ENCODE measurements around the gene UBA5.

The UBA5 gene

GRCh38 chr3:132716372-132716771 is 56.2 kb downstream of the UBA5 start:
- no peak for DNase-seq (ENCODE audit: low spot score)

- no peak for DNase-seq (ENCODE audit: low spot score)
Observed at GRCh38 chr3:132720228-132720627, 60.1 kb downstream of the UBA5 start.

- peak; percentile 26 for DNase-seq (ENCODE audit: low spot score)
Observed at GRCh38 chr3:132721479-132722164, 61.5 kb downstream of the UBA5 start.

- DNase-seq (ENCODE audit: low spot score) = peak; percentile 96
Observed at GRCh38 chr3:132722165-132723023, 62.3 kb downstream of the UBA5 start, which contains the start of gene NPHP3. Gene NPHP3 (minus strand): TSS chr3:132722409. CDS start chr3:132722355, 54 bp downstream.

- no peak for DNase-seq (ENCODE audit: low spot score)
Observed at GRCh38 chr3:132723024-132723950, 63.2 kb downstream of the UBA5 start.

- DNase-seq (ENCODE audit: low spot score) = peak; percentile 53
Observed at GRCh38 chr3:132726341-132726823, 66.3 kb downstream of the UBA5 start.

Measured in activated CD4-positive, alpha-beta T cell treated with anti-CD3 and anti-CD28 coated beads, Interleukin-2, Interleukin-4, amounts not matched to agents 100 ng/mL and 50 ng/mL, durations not matched to agents 16 hours and 8 hours (primary cell).